Kidney epithelial cell (primary cell): Measurements from ENCODE around the gene RXYLT1. TPM values are rescaled to one million over a fixed set of nuclear protein-coding genes. Genes with fewer than 3 reads are reported as not detected.
A peak's percentile ranks its signal among the peaks of the same experiment; 100 is the strongest.

ENCODE experiments used
- DNase-seq: peaks from one replicate; pipeline ENCODE4 v3.0.0-alpha.2; 2010; ENCODE audit warnings: low read depth
- H3K27me3 ChIP-seq: 2 replicates; pipeline ENCODE4 v1.6.0; 2011; ENCODE audit warnings: low read length; ENCODE audit not compliant: control insufficient read depth, insufficient read depth
- H3K36me3 ChIP-seq: 2 replicates; pipeline ENCODE4 v1.5.1; 2011; ENCODE audit warnings: low read length; ENCODE audit not compliant: control insufficient read depth, insufficient read depth
- H3K4me3 ChIP-seq: 2 replicates; pipeline ENCODE4 v1.5.1; 2011; ENCODE audit warnings: low read depth, mild to moderate bottlenecking, control low read depth, low read length
- CTCF ChIP-seq: IDR thresholded peaks from 2 replicates; pipeline ENCODE4 v1.5.1; 2011; ENCODE audit warnings: mild to moderate bottlenecking, moderate library complexity, low read length, control low read depth, inconsistent platforms; ENCODE audit not compliant: insufficient read depth, poor library complexity, severe bottlenecking
- total RNA-seq: library from RNA; depleted of rRNA; stranded (reverse); fragments of >200 nt; gene quantifications from 2 replicates; pipeline ENCODE4 v1.2.3, GENCODE V29; 2015

The RXYLT1 gene
- total RNA-seq, 1 donor from 2014 or later, result 21.1 TPM

DNA sequence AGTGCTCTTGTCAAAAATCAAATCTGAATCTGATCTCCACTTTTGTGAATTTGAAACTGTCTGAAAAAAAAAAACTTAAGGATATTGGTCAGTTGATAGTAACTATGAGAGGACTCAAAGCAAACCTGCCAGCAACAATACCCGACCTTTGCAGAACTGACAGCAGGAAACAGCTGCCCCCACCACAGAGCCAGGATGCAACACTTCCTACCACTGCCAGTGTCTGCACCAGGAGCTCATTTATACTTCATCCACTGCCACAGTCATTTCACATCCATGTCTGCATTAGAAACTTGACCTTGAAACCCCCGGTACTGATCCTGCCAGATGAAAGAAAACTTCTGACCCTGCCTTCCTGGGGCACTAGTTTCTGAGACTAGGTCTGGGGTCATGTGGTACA, 27.4 kb upstream of the RXYLT1 start:
- Histone ChIP-seq H3K4me3 (no peak overlapping the region), H3K36me3 (no peaks in the 10 kb centered on the region), H3K27me3 (no peaks in the 10 kb centered on the region)
- no peak for TF ChIP-seq CTCF
- DNase-seq, result no peak

- TF ChIP-seq CTCF, result no peak
- Histone ChIP-seq H3K27me3 (no peaks in the 10 kb centered on the region), H3K4me3 (no peak overlapping the region), H3K36me3 (no peaks in the 10 kb centered on the region)
- no peak for DNase-seq
Measured at GRCh38 chr12:63752841-63753240, 26.9 kb upstream of the RXYLT1 start.

DNA sequence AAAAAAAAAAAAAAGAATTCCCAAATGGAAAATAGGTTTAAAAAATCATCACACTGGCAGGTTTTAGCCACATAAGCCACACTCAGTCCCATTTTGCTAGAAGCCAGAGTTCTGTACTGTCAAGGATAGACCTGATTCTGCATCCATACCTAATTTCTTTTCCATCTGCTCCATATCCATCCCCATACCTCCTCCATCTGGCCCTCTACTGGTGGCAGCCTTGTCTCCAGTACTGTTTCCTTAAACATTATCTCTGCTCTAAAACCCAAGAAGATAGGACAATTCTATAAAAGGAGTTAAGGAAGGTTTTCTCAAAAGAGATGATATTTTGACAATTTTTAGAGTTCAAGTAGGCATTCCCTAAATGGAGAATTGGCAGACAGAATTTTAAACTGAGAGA, 26.0 kb upstream of the RXYLT1 start:
- no peak overlapping the region for H3K4me3 ChIP-seq
- TF ChIP-seq CTCF, result peak; percentile 14
- H3K36me3 ChIP-seq, result no peaks in the 10 kb centered on the region
- DNase-seq, result no peak
- no peaks in the 10 kb centered on the region for H3K27me3 ChIP-seq

- H3K27me3 ChIP-seq, result no peaks in the 10 kb centered on the region
- no peak overlapping the region for H3K4me3 ChIP-seq
- TF ChIP-seq CTCF, result no peak
- DNase-seq, result no peak
- H3K36me3 ChIP-seq, result no peaks in the 10 kb centered on the region
Measured at GRCh38 chr12:63764481-63764880, 15.2 kb upstream of the RXYLT1 start.

- no peak overlapping the region for H3K4me3 ChIP-seq
- H3K36me3 ChIP-seq, result no peaks in the 10 kb centered on the region
- DNase-seq, result no peak
- H3K27me3 ChIP-seq, result no peaks in the 10 kb centered on the region
- TF ChIP-seq CTCF, result peak; percentile 12
Measured at GRCh38 chr12:63766498-63766897, 13.2 kb upstream of the RXYLT1 start.

DNA sequence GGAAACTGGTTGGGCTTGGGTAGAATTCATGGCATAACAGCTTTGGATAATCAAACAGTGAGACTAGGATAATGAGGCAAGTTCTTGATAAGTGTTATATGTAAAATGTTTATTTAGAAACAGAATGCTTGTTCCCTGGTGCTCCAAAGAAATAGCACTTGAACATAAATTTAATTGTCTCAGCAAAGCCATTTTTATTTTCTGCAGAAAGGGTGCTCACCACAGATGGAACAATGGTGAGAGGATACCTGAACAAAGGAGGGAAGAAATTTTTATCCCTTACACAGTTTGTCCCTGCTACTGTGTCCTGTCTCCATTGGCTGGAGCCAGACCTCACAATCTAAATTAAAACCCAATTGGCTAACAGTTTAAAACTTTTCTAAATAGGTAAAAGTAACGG, 9.3 kb upstream of the RXYLT1 start:
- no peak for DNase-seq
- H3K4me3 ChIP-seq, result no peak overlapping the region
- no peaks in the 10 kb centered on the region for H3K27me3 ChIP-seq
- TF ChIP-seq CTCF, result no peak
- no peaks in the 10 kb centered on the region for H3K36me3 ChIP-seq
